HG03571 (cell line): ENCODE measurements around the gene ANO6.

ENCODE experiments used
- ATAC-seq: cut with Tn5 transposase; IDR thresholded peaks from one replicate; pipeline ENCODE4 v1.9.1; 2021; ENCODE audit not compliant: unreplicated experiment

ANO6 gene

GRCh38 chr12:45433441-45433868 lies 217.6 kb downstream of the ANO6 start:
- no peak for ATAC-seq

GRCh38 chr12:45434094-45434493 lies 218.2 kb downstream of the ANO6 start:
- no peak for ATAC-seq

- ATAC-seq = no peak
Observed at GRCh38 chr12:45435945-45436710, 220.2 kb downstream of the ANO6 start.

- no peak for ATAC-seq
Observed at GRCh38 chr12:45439039-45439438, 223.1 kb downstream of the ANO6 start.

GRCh38 chr12:45446013-45446412 lies 230.1 kb downstream of the ANO6 start:
- ATAC-seq = no peak

GRCh38 chr12:45458238-45458637 lies 242.3 kb downstream of the ANO6 start:
- no peak for ATAC-seq

GRCh38 chr12:45458854-45459807 lies 243.2 kb downstream of the ANO6 start:
- ATAC-seq = no peak

GRCh38 chr12:45462506-45462905 lies 246.6 kb downstream of the ANO6 start:
- ATAC-seq = no peak

GRCh38 chr12:45464699-45465098 lies 248.8 kb downstream of the ANO6 start:
- no peak for ATAC-seq

- ATAC-seq = no peak
Observed at GRCh38 chr12:45468751-45469615, 253.1 kb downstream of the ANO6 start.

GRCh38 chr12:45469902-45470301 lies 254.0 kb downstream of the ANO6 start:
- ATAC-seq = no peak

- no peak for ATAC-seq
Observed at GRCh38 chr12:45473636-45474035, 257.7 kb downstream of the ANO6 start.

GRCh38 chr12:45475594-45475993 lies 259.7 kb downstream of the ANO6 start:
- ATAC-seq = no peak

GRCh38 chr12:45477526-45477925 lies 261.6 kb downstream of the ANO6 start:
- ATAC-seq = no peak

GRCh38 chr12:45478931-45479330 lies 263.0 kb downstream of the ANO6 start:
- ATAC-seq = no peak

- no peak for ATAC-seq
Observed at GRCh38 chr12:45481746-45482145, 265.9 kb downstream of the ANO6 start.

- no peak for ATAC-seq
Observed at GRCh38 chr12:45483571-45483970, 267.7 kb downstream of the ANO6 start.
